Measurements from ENCODE around the gene RBM15.

DNA sequence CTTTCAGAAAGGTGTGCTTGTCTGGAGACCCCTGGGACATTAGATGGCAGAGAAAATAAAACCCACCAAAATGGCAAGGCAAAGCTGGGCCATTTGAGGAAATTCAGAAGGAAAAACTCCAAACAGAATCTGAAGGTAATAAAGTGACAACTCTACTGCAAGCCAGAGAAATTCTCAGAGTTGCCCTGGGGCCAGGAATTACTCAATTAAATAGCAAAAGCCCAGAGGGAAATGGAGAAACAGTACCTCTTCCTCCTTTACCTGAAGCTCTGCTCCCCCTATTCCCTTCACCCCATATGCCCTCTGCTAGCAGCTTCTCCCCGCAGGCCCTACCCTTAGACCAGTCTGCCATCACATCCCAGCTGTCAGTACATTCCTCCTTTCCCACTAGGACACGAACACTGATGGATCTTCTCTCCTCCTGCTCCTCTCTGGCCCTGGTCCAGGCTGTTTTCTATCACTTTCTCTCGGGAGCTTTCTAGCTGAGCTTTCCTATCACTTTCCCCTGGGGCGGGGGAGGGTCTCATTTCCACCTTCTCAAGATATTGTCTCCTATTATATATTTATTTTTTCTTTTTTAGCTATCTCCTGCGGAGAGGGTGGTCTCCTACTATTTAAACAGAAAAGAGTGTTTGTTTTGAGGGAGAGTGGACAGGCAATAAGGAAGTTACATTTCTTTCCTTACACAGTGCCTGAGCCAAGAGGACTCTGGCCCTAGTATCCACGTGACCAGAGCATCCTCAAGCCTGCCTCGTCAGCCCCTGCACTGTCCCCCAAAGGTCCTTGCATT lies 47.7 kb upstream of the RBM15 start:
- TF ChIP-seq POLR2AphosphoS5 (IDR thresholded peaks at IDR 0.05; ENCODE audit: low read depth, low read length) (no peak), CTCF (IDR thresholded peaks at IDR 0.05) (no peak), SIN3A (IDR thresholded peaks at IDR 0.05; ENCODE audit: borderline replicate concordance, insufficient read depth, low read depth, low read length) (no peak)
